Mesenteric fat pad (tissue), 1 donor: ENCODE measurements around the gene BCL10. TPM values are rescaled to one million over a fixed set of nuclear protein-coding genes. Genes with fewer than 3 reads are reported as not detected.
A peak's percentile ranks its signal among the peaks of the same experiment; 100 is the strongest.
"Not testable (repeated sequence)": the region's sequence is repeated elsewhere in the genome, so short reads cannot be mapped to it uniquely, and the experiment has no call there.

Experiments used
- DNase-seq: peaks from one replicate; pipeline ENCODE4 v3.0.0-alpha.2; 2020; ENCODE audit warnings: low spot score
- total RNA-seq: library from RNA; stranded (reverse); fragmentation: NEBNext Ultra II Directional; extraction: Animal tissue kit (Norgen Biotek cat#: 25700); gene quantifications from one replicate; pipeline ENCODE4 v1.2.1, GENCODE V29; 2021
- donor health status: DM: yes; HTN: yes; CAD: no.

The BCL10 gene
- total RNA-seq, 1 donor from 2014 or later: 22.2 TPM

DNA sequence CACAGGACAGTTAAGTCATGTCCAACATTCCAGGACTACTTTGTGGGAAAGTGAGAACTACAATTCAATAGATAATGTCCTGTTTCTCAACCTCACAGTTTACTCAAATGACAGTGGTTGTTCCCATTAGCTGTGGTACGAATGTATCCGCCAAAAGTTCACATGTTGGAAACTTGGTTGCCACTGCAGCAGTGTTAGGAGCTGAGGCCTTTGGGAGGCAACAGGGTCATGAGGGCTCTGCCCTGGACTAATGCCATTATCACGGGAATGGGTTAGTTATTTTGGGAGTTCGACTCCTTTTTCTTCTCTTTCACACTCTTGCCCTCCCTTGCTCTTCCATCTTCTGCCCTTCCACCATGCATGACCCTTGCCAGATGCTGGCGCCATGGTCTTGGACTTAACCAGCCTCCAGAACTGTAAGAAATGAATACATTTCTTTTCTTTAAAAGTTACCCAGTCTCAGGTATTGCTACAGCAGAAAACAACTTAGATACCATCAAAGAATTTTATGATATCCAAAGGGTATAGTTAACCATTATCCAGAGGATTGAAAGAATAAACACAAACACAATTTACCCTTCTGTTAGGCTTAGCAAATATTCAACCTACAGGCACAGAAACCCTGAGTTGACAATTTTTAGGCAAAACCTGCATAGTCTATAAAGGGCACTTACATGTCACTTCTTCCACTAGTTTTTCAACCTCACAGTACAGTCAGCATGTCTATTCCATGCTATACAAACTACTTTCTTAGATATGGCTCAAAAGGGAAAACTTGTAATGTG is 7.4 kb downstream of the BCL10 start:
- DNase-seq: no peak

- DNase-seq: no peak
These were observed 9.1 kb downstream of the BCL10 start for GRCh38 chr1:85267313-85267712.

GRCh38 chr1:85264150-85264549 is 12.3 kb downstream of the BCL10 start:
- DNase-seq: no peak

- no peak for DNase-seq
These were observed 13.4 kb downstream of the BCL10 start for GRCh38 chr1:85262985-85263384.

- no peak for DNase-seq
These were observed 16.5 kb downstream of the BCL10 start for GRCh38 chr1:85259912-85260274.

DNA sequence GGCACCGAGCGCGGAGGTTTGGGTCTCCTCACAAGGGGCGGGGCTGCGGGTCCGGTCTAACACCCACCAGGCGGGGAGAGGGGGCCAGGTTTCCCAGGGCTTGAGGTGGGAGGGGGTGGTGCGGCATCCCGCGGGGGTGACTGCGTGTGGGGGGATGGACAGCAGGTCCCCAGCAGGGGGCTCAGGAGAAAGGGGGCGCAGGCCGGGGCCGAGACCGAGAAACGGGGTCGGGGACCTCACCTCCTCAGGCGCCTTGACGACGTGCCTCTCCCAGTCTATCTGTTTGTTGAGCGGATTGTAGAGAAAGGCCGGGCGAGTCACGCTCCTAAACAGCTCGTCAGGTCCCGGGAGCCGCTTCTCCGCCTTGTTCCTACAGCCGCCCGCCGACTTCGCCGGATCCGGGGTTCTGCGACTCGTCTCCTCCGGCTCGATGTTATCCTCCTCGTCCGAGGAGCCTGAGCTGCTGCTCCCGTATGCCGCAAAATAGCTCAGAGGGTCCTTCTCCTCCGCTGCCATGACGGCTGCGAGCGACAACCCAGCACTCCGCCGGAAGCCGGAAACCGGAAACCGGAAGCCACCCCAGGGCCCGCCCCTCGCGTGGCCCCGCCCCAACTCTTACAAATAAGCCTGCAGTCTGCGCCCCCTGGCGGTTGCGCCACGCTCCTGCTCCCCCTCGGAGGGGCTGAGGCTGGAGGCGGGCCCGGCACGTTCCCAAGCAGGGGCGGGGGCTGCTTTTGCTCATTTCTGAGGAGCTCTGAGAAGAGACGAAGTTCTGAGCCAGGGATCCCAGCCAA is 17.1 kb downstream of the BCL10 start, which contains the start of gene C1orf52:
C1orf52 (minus strand) TSS at position 545 of the 794 bp plus-strand sequence; CDS start at position 516, 29 bp downstream.
- peak; percentile 100 for DNase-seq

DNA sequence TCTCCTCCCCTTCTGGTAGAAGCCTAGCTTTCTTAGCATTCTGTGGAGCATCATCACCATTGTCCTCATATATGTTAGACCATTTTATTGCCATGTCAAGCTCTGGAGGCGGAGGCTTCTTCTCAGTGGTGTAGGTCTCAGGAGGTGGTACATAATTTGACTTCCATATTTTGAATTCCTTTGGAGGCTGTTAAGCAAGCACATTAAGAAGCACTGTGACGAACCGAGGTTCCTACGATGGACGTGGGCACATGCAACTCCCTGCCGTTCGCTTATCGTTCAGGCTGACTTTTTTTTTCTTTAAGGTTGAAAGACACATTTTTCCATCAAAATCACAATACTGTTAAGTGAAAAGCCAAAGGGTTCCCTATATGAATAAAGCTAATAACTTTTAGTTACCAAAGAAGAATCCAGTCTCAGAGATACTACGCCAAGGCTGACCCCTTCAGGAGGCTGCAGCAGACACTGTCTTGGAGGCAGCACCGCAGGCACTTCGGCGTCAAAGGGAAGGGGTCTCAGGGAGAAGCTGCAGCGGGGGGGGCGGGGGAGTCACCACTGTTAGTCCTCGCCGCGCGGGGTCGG is 17.8 kb downstream of the BCL10 start:
- DNase-seq: no peak

GRCh38 chr1:85249042-85249441 is 27.4 kb downstream of the BCL10 start:
- not testable (repeated sequence) for DNase-seq

- no peak for DNase-seq
These were observed 30.5 kb downstream of the BCL10 start for GRCh38 chr1:85245891-85246290.

- no peak for DNase-seq
These were observed 31.0 kb downstream of the BCL10 start for GRCh38 chr1:85245456-85245855.

DNA sequence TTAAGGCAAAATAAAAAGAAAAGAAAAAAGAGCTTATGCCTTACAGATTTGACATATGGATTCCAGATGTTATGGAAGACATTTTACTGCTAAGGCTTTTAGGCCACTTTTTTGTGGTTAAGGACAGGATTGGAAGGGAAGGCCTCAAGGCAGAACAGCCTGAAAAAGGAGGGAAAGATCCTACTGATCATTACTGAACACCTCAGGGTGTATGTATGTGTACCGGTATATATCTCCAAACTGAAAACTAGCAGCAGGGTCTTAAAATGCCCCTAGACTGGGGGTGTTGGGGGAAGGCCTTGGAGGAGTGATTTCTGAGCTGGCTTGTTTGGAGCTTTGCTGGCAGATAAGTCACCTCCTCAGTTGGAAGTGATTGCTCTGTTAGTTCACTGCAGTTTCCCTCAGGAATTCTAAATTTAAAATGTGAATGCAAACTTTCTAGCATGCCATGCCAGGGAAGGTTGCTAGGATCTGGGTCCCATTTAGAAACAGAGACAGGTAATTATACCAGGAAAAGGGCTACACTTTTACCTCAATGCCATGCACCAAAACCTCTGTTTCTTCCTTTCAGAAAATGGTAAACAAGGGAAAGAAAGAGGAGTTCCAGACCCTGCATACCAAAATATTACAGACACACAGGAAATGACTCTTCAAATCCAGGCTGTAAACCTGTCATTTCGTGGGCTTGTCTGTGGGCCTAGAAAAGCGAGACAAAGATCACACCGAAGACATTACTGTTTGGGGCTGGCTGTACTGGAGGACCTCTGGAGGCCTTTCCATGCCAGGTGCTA is 32.0 kb downstream of the BCL10 start:
- DNase-seq: no peak

GRCh38 chr1:85243372-85243771 is 33.1 kb downstream of the BCL10 start:
- no peak for DNase-seq

DNA sequence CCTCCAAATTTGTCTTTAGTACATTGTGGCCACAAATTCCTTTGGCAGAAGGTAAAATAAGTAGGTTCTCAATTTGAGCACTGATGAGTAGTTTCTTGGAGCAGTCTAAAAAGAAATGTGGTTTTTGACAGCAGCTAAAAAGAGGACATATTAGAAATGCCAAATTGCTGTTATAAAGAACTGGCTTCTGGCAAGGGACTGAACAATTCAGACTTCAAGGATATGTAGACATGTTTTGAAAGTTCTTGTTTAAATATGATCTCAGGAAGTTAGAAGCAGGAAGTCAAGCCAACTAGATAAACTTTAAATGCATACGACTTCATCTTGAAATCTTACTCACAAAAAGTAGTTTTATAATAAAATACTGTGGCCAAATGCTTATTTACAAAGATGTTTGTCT is 35.8 kb downstream of the BCL10 start:
- DNase-seq: no peak

DNA sequence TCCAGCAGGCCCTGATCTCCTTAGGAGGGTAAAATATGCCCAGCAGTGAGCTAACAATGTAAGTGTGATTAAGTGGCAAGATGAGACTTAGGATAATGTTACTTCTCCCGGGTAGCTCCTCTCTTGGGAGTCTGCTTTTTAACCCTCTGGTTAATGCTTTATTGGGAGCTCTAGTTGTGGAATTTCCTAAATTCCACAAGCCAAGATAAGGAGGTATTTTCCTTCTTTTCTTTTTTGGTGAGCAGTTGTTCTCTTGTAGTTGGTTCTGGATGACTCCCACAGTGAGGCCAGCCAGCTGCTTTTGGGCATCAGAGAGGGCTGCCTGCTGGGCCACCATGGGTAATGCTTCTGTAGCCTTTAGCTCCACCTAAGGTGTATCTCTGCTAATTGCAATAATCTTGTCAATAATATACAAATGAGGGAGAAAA is 36.2 kb downstream of the BCL10 start:
- no peak for DNase-seq

- DNase-seq: no peak
These were observed 38.8 kb downstream of the BCL10 start for GRCh38 chr1:85237613-85238012.

DNA sequence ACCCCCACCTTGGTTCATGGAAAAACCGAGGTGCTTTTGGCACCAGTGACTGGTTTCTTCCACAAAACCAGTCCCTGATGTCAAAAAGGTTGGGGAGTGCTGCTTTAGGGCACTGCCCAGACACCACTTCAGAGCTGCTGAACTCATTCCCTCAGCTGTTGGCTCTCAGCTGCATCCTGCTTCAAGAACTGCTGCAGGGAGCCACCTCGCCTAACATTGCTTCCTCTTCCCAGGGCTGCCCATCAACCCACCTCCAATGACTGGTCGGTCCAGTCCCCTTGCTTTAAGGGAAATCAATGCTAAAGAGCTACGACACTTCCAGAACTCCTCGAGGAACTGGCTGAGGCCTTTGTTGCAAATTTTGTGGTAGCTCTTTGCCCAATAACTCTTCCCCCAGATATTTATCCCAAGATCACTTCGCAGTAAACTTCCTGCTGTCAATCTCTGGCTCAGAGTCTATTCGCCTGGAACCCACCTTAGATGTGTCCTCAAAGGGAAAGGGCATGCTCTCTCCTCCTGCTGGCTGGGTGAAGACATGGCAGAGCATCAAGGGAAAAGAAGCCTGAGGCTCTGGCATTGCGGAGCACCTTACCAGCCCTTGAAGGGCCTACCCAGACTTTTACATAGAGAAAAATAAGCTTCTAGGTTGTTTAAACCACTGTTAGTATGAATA is 46.0 kb downstream of the BCL10 start:
- no peak for DNase-seq

GRCh38 chr1:85229574-85230097 is 46.8 kb downstream of the BCL10 start:
- DNase-seq: no peak

- DNase-seq: no peak
These were observed 47.5 kb downstream of the BCL10 start for GRCh38 chr1:85228972-85229371.

DNA sequence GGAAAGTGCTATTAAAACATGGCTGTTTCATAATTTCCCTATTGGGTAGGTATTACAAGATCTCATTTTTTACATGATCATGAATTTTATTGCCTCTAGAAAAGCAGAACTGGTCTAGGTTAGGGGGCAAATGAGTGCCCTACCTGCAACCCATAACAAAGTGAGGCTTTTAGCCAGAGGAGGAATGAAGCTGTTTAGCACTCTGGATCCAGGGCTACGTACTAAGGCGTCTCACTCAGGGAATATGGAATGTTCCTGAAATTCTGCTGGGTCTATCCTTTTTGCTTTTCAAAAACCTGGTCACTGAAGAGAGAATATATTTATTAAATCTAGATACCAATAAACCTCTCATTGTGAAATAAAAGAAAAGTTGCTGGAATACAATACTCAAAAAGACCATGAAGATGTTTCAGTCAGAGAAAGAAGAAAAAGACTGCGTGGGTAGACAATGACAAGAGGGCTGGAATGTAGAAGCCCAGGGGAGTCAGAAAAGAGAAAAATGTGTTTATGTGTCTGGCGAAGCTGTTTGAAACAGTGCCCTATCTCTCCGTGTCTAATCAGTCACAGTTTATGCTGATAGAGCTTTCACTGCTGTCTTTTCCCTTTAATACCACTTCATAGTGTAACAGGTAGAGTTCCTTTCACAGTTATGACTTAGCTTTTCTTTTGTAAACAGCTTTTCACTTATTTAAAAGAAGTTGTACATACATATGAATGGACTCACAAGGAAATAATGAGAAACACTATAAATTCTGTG is 50.6 kb downstream of the BCL10 start:
- no peak for DNase-seq
